Stimulated activated CD8-positive, alpha-beta memory T cell treated with anti-CD3 and anti-CD28 coated beads, Interleukin-7, amount 100 ng/mL, for 4 hours (primary cell): ENCODE results near the gene PARD3B.

Experiments used
- DNase-seq, 2 donors: peaks; one replicate each; pipeline ENCODE4 v3.0.0-alpha.2; 2020; ENCODE audit warnings: low read depth in 2 of 2

Gene PARD3B

DNA sequence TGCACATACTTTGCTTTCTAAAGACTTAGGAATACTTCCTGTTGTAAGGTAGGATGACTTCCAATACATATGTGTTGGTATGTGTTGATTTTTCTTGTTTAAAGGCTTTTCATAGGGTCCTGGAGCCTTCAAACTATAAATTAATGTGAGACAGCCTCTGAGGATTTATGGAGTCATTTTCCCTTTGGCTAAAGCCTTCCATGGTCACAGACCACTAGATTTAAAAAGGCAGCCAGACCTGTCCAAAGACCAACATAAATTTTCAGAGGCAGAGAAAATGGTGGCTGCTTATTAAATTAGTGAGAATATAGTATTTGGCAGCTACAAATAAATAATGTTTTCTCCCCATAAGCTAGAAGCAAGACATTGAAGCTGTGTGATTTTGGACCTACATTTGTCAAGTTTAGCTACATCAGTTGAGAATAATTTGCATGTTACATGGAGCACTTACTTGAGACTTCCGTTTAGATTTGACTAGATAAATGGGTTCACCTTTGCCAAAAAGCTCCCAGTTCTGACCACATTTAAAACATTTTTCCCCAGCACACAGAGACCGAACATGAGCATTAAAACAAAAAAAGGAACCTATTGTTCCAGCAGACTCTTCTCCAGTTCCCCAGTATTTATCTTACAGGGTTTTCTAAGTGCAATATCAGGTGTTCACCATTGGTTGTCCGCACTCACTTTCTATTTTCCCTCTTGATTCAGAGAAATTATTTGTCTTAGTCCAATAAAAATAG is 402.9 kb downstream of the PARD3B start:
- no peak for DNase-seq

DNA sequence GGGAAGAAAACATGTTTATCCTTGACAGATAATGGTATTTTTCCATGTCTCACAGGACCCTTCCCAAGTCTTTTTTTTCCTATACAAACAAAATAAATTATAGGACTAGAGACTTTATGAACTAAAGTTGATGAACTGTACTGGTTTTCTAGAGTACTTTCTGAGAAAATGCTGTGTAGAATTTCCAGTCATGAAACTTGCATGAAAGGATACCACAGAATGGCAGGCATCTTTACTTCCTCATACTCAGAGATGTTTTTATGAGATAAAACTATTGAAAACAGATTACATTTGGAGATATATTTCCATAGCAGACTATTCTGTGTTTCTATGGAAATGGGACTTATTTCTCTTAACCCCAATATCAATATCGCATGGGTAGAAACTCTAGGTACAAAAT is 403.5 kb downstream of the PARD3B start:
- no peak for DNase-seq

DNA sequence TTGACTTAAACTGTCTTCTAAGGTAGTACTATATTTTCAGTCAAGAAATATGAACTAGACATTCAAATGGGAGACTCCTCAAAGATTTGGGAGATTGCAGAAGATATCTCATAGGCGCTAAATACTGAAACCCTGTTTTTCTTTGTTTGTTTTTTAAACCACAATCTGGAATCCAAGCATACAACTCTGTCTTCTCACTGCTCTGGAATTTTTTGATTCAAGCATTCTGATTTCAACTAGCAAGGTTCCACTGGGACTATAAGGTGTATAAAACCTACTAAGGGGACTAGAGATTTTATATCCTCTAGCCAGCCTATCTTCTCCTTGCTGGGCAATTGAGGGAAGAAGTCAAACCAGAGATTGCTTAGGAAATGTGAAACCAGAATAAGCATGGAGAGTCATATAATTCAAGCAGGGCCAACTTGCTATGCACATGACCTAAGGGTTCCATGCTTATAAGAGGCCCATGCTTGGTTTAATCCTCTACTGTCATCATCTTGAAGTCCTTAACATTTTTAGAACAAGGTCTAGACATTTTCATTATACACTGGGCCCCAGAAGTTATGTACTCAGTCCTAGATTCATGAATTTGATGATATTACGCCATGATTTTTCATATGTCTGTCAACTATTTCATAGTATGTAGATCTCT is 405.5 kb downstream of the PARD3B start:
- DNase-seq: no peak

DNA sequence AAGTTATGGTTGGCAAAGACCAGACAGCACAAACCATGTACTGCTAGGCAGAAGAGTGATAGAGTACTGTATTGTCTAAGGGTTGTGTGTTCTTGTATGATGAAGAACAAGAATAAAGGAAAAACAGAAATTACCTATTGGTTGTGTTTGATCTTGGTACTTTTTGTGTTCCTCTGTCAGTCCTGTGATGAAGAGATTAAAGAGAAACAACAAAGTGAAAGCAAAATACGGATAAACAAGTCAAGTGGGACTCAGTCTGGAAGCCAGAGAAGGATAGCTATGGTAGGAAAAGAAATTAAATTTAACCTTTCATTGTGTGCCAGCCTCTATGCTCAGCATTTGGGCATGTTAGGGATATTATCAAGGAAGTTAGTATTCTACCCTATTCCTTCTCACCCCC is 413.1 kb downstream of the PARD3B start:
- no peak for DNase-seq

DNA sequence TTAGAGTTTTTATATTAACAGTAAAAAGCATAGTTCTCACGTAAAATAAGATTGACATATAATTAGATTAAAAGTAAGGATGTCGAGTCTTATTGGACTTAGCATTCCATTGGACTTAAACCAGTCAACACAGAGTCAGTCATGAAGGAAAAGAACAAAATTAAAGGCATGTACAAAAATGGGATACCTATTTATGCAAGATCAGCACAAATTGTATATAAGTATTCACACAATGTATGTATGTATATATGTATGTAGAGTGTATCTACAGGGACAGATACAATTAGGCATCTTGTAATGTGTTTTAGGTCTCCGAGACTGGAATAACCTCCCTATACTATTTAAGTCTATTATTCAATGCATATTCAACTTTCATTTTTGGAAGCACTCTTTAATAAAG is 419.1 kb downstream of the PARD3B start:
- DNase-seq: no peak

DNA sequence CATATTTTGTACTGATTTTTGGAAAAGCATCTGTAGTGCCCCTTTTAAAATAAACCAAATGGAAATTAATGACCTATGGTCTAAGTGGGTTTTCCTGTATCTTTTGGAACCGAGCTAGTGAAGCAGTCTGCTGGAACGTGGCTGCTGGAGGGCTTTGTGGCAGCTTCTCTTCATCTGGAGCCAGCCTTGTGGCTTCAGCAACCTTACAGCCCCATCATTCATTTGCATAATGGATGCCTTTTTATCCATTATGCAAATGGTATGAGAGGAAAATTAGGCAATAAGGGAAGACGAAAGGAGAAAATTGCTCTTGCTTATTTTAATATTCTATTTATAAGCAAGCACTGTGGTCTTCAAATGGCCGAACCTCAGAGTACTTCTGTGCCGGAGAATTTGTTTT is 421.0 kb downstream of the PARD3B start:
- DNase-seq: no peak

DNA sequence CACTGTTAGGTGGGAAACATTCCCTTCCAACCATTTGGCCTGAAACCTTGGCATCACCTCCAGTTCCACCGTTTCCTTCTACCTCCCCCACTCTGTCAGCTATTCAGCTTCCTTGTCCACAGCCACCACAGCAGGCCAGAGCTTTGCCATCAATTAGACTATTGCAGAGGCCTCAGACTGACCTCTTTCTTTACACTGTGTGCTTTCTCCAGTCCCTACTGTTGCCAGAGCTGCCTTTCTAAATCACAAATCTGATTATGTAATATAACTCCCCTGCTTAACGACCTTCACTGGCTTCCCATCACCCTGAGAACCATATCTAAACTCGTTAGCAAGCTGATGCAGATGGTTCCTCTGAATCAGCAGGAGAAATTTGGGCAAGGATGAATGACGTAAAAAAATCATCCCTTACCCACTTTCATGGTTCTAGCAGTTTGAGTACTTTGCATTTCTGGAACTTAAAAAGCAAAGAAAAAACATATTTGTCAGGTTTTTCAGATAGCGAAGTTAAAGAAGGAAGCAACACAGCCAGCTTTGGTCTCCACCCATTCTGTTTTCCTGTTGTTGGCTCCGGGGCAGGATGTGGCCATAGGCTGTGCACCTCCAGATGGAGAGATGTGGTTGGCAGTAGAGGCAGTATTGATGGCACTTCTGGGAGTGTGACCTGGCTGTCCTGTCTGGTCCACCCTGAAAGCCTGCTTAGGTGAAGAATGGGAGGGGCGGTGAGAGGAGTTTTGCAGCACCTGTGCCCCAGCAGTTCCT is 422.1 kb downstream of the PARD3B start:
- peak in 1 of 2 donors; percentile 1 for DNase-seq

DNA sequence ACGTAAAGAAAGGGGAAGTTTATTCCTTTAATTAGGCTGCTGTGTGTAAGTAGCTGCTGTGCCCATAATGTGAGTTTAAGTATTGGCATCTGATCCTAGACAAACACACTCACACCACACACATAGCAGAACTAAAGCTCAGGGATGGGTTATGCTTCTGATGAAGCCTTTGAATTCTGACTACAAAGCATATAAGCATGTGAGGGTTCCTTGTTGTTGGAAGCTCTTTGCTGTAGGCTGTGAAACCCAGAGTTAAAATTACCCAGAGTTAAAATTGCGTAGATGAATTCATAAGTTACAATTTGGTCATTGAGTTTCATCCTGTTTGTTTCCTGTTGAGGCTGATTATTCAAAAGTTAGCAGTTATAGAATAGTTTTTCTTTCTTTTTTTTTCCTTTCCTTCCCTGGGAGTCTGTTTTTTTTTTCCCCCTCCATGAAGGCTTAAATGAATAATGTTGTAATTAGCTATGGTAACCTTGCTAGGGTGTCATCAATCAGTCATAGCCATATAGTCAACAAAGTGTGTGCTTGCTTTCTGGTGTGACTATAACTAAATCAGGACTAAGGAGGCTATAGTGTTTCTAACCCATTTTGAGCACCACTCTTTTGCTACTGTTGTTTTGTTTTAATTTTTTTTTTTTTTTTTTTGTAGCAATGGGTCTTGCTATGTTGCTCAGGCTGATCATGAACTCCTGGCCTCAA is 426.1 kb downstream of the PARD3B start:
- DNase-seq: no peak

DNA sequence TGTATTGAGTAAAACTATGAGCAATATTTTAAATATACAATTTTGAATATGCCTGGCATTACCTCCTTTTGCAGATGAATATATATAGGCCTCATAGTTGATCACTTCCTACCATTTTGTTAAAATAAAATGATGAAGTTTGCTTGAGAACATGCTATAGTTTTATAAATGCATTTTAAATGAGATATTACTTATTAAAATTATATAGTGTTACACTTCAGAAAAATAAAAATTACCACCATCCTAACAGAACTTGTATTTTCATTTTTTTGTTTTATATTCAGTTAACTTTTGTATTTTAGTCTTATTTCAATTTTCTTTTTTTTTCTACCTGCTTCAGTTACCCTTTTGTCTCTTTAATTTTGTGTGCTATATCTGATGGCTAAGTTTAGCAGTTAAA is 426.9 kb downstream of the PARD3B start:
- no peak for DNase-seq

DNA sequence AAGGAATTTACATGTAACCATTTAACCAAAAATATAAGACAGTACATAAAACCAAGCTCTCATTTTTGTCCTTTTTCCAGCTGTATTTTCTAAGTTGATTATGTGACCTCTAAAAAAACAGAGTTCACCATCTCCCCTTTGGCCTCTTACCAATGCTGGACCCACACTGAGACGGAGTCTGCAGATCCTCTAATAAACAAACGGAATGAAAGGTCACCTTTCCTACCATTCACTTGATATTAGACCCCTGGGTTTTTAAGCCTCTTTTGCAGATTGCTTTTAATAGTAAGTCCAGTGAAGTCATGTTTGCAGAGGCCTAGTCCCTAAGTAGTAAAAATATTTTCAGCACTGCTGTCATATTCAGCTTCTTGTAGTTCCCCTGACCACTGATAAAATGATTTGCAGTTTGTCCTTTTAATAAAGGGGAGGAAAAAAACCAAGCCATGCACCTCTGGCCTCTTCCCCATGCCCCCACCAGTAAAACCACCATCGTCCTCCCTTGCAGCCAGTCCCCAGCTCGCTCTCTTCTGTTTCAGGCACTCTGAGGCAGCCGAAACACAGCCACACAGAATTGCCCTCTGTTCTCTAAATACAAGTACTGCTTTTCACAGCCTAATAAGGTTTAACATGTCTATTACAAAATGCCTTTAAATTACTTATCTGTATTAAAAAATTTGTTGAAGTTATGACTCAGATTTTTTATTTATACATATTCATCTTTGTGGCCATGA is 427.5 kb downstream of the PARD3B start:
- no peak for DNase-seq

DNA sequence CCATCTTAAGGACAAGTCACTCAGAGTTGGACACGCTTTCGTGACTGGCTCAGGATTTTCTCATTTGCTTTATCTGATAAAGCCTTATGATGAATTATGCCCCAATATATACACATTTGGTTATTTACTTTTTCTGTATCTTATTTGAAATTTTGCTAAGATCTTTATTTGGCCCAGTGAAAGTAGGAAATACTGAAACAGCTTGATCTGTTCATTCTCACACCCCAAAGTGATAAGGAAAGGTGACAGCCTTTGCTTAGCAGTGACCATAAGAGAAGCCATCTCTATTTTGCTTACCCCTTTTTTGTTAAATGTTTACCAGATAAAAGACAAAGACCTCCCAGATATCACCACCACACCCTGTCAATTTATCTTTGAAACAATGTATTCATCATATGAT is 428.3 kb downstream of the PARD3B start:
- no peak for DNase-seq

DNA sequence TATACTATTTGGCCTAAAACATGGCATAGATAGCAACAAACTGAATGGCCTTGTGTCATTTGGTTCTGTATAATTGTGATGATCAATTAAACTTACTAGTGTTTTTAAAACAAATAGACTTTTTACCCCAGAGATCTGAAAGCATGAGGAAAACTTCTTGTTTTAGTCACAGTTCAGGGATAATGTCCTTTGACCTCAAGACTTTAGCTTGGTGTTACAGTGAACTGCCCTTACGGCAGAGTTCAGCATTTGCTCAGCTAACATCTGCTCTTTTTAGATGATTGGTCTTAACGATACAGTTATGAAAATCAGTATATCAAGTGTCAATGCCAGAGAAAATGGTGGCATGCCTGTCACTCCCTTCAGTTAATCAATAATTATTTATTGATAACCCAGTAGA is 429.2 kb downstream of the PARD3B start:
- no peak for DNase-seq

DNA sequence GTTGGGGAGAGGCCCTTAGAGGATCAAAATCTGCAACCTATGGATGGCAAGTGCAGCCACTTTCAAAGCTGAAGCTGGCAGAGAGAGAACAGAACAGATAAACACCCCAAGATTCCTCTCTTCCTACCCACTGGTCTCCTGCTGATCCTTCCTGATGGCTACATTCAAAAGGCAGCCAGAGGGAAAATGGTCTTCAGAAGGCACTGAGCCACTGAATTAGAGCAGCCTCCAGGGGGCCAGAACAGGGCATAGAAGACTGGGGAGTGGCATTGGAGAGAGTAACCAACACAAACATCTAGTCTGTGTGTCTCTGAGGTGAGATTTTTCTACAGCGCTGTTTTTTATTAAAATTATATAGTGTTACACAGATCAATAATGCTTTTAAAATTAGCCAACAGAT is 432.6 kb downstream of the PARD3B start:
- DNase-seq: no peak

DNA sequence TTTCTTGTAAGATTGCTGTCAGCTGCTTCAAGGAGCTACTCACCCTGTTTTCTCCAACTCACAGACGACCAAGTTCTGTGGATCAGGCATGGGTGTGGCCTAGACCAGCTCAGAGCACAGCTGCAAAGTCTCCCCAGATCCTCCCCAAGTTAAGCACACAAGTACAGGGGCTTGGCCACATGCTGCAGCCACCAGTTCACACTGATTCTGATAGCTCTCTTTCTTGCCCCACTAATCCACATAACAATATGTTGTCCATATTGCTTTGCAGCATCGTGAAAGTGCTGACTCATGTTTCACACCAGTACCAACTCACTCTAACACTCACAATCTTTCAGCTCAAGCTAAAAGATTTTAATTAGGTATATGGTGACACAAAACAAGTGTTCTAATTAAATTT is 437.0 kb downstream of the PARD3B start:
- DNase-seq: no peak

DNA sequence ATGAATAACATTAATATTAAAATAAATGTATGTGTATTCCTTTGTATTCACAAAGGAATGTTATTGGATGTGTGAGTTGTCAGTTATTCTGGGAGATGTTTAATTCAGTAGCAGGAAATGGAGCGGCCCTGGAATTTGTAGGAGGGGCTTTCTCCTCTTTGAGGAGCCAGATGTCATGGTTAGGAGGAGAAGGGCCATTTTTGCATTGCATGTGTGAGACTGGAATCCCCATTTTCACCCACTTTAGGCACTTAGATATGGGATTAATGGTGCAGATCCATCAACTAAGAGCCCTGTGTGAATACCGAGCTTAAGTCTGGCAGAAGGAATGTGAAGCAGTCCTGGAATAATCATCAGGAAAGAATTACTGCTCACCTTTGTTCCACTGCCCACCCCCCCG is 439.2 kb downstream of the PARD3B start:
- no peak for DNase-seq

DNA sequence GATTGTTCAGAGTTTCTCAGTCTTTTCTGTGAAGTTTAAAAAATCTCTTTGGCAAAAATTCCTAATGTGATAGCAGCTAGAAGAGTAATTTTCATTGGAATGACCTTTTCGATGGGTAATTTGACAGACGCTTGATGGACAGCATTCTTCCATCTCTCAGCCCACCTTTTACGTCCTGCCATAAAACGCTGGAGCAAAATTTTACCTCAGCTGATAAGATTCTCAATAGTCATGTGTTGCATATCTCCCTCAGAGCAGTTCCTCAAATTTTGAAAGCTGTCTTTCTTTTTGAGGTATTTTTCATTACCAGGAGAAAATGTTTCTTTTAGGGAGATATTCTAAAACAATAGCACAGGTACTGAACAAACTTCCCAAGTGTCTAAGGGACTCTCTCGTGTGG is 441.4 kb downstream of the PARD3B start:
- no peak for DNase-seq

DNA sequence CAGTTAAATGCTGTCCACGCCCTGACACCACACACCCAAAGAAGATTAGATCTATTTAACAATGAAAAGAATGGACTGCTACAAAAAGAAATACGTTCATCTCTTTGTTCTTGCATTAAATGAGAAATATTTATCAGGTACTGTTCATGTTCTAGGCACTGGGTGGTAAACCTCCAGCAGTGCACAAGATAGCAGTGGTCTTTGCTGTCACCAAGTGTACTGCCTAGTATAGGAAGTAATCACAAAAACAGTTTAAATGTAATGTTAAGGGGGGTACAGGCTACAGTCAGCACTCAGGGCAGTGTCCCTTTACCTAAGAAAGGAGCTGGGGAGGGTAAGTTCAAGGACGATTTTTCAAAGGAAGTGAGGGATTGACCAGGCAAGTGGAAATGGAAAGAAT is 443.6 kb downstream of the PARD3B start:
- DNase-seq: no peak

DNA sequence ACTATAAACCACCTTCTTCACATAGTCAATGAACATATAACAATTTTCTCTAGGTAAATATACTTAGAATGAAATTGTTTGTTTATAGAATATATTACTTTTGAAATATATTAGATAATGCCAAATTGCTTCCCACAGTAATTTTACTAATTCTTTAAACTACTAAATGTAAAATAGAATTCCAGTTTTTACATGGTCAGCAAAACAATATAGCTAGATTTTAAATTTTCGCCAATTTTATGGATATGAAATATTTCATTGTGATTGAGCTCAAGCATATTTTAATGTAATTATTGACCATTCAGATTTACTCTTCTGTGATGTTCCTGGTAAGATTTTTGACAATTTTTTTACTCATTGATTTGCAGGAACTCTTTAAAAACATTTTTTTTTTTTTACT is 444.6 kb downstream of the PARD3B start:
- DNase-seq: no peak

DNA sequence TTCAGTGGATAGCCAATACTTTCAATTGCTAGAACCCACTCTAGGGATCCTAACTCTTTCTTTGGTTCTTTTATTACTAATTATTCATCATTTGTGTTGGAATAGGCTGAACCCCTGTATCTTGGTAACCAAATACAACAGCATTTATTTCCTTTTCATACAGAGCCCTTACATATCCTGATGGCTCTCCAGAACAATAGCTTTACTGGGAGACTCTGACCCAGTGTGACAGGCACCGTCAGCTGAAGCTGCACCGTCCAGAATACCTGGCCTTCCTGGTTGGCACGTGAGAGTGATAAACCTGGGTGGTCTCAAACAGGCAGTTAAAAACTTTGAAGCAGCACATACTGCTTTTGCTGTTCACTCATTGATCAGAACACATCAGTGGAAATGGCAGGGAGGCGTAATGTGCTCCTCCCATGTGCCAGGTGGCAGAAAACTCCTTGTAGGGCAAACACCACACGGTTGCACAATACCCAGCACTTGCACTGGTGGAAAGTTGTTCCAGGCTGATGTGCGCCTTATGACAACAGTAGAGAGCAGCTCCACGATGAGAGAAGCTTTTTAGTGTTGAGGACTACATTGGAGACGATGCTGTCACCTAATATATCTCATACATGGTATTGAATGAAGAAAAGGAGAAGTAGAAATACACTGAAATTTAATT is 456.2 kb downstream of the PARD3B start:
- DNase-seq: no peak

DNA sequence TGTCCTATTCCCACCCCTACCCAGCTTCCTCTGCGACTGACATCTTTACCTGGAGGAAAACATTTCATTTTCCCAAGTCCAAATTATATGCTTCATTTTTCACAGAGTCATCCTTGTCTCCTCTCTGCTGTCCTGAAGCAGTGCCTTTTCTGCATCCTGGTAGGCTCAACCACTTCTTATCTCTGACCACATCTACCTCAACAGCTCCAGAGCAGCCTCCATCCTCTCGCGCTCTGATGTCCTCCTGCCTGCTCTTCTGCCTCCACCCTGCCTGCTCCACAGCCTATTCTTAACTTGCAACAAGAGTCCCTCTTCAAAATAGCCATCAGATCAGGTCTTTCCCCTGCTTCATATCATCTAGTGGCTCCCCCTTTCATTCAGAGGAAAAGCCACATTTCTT is 457.1 kb downstream of the PARD3B start:
- DNase-seq: no peak

DNA sequence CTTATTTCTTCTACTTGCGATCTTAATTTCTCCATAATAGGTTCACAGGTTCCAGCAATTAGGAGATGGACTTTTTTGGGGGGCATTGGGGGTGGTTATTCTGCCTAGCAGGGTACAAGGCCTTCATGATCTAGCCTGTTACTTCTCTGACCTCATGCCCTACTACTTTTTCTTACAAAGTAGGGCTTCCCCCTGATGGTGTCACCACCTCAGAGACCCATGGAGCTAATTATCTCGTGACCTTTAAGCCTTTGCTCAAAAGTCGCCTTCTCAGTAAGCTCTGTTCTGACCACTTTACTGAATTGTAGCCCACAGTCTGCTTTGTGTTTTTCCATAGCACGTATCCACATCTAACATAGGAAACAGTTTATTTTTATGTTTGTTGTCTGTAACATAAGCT is 458.0 kb downstream of the PARD3B start:
- no peak for DNase-seq
